HG02610 (cell line): ENCODE results near the gene BCR.

ENCODE experiments used
- ATAC-seq: cut with Tn5 transposase; IDR thresholded peaks from one replicate; pipeline ENCODE4 v1.9.1; 2021; ENCODE audit warnings: mild to moderate bottlenecking, moderate library complexity; ENCODE audit not compliant: unreplicated experiment

BCR gene

GRCh38 chr22:23258826-23259170, 78.5 kb downstream of the BCR start:
- no peak for ATAC-seq

DNA sequence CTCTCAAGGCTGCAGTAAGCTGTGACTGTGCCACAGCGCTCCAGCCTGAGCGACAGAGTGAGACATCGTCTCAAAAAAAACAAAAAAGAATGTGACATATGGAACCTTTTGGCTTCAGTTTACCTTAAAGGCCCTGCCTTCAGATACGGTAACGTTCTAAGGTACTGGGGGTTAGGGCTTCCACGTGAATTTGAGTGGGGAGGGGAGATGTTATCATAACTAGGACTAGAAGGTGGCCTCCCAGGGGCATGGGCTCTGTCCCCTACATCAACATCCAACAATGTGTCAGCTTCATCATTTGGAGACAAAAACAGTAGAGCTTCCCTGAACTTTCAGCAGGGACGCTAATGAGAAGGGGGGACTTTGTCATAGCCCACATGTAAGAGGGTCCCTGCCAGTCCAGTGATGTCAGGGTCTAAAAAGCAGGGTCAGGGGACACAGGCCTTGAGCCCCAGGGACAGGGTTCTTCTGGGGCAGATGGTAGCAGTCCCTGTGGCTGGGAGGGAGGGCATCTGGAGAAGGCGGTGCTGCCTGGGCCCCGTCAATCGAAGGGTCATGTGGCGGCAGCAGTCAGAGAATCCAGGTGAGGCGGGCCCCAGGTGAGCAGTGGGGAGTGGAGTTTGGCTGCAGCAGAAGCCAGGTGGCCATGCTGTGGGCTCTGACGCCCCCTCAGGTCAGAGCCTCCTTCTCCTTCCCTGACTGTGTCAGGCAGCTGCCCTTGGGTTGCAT, 79.8 kb downstream of the BCR start:
- no peak for ATAC-seq

- no peak for ATAC-seq
These were observed 80.6 kb downstream of the BCR start for GRCh38 chr22:23260645-23261581.

DNA sequence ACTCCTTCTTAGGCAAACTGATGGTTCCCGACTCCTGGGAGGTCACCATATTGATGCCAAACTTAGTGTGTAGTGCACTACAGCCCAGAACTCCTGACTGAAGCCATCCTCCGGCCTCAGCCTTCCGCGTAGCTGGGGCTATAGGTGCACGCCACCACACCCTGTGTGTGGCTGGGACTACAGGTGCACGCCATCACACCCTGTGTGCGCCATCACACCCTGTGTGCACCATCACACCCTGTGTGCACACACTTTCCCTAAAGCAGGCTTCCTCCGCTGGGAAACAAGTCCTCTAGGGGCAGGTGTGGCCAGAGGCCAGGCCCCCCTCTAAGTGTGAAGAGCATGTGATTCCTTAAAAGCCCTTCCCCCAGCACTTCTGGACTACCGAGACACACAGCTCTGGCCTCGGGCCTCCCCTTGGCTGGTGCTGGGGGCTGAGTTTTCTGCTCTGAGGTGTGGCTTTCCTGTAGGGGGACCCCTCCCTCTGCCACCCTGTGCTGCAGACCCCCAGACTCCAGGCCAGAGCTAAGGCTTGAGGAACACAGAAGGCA, 81.7 kb downstream of the BCR start:
- no peak for ATAC-seq

GRCh38 chr22:23262518-23263332, 82.4 kb downstream of the BCR start:
- no peak for ATAC-seq

- no peak for ATAC-seq
These were observed 83.6 kb downstream of the BCR start for GRCh38 chr22:23263651-23264555.

GRCh38 chr22:23264610-23265367, 84.5 kb downstream of the BCR start:
- no peak for ATAC-seq

GRCh38 chr22:23265368-23265700, 85.0 kb downstream of the BCR start:
- ATAC-seq: no peak

DNA sequence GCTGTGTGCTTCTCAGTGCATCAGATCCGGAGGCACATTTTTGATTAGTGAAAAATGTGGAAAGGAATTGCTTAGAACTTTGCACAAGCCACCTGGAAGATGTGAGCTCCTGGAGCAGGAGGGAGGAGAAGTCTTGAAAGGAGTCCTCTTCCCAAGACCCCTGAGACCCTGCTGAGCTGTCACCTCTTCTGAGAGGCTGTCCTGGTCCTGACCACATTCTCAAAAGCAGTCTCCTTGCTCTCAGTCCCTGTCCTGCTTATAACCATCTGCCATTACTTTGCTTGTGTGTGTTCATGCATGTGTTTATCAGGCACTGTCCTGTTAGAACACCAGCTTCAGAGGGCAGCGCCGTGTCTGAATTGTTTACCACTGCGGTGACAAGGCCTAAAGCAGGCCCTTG, 86.5 kb downstream of the BCR start:
- ATAC-seq: no peak

GRCh38 chr22:23267226-23268043, 87.1 kb downstream of the BCR start:
- ATAC-seq: no peak

GRCh38 chr22:23268139-23268712, 87.9 kb downstream of the BCR start:
- ATAC-seq: no peak

- no peak for ATAC-seq
These were observed 88.6 kb downstream of the BCR start for GRCh38 chr22:23268877-23269276.

DNA sequence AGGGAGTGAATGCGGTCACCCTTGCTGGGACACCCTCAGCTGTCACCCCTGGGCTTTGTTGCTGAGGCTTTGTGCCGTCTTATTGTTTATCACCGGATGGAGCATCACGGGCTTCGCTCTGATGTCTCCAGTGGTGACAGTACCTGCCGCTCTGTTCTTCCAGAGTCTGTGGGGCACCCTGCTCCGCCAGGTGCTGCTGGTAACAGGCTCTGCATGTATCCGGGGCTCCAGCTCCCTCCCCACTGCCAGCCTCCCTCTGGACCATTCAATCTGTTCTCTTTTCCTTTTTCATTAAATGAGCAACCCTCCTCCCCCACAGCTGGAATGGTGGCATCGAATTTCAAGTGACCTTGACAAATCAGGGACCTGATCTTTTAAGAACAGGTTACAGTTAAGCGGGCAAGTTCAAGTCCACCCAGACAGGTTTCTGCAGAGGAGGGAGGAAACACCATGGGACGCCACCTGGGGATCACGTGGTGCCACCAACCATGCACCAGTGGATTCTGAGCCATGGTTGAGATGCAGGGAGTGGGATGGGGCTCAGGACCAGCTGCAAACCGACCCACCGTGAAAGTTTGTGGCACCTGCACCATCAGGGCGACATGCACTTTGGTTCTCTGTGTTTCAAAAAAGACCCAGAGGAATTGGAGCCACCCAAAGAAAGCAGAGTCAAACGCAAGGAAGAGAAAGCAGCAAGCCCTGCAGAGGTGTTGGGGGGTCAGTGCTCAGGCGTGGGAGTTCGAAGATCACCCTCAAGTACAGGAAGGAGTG, 89.3 kb downstream of the BCR start:
- ATAC-seq: no peak

GRCh38 chr22:23270212-23270733, 90.0 kb downstream of the BCR start:
- no peak for ATAC-seq

- ATAC-seq: no peak
These were observed 90.7 kb downstream of the BCR start for GRCh38 chr22:23270798-23271596.

DNA sequence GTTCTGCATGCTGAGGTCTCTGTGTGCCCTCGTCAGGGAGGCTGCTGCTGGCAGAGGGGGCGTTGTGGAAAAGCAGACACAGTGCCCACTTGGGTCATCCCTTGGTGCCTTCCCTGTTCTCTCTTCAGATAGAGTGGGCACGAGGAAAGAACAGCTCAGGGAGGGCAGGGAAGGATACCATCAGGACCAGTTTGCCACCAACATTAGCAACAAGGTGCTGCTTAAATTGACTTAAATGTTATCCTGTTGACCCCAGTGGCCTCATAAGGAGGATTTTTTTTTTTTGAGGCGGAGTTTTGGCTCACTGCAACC, 91.2 kb downstream of the BCR start:
- ATAC-seq: no peak

GRCh38 chr22:23272371-23272770, 92.1 kb downstream of the BCR start:
- ATAC-seq: no peak
